Measurements from ENCODE around the gene AKAP17A. TPM values are rescaled to one million over a fixed set of nuclear protein-coding genes. Genes with fewer than 3 reads are reported as not detected.

Gene AKAP17A
- total RNA-seq, 2 donors from 2014 or later, result 98.7 to 102 TPM

DNA sequence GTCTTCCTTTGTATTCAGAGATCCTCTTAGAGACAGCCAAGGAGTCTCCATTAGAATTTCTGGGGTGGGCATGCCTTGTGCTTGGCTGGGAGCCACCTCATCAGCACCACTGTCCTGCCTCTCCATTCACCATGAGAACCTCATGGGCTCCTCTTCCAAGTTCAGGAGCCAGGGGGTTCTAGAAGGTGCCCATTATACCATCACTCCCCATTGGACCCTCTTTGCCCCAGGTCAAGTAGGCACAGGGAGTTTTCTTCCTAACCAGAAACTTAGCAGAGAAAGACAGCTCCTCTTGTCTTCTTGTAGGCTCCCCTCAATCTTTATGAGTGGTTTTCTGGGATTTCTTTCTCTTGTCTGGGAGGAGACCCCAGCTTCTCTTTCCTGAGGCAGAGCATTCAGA, 54.6 kb downstream of the AKAP17A start:
- no peak for DNase-seq
- H3K4me3 Mint-ChIP-seq, result no peak overlapping the region

DNA sequence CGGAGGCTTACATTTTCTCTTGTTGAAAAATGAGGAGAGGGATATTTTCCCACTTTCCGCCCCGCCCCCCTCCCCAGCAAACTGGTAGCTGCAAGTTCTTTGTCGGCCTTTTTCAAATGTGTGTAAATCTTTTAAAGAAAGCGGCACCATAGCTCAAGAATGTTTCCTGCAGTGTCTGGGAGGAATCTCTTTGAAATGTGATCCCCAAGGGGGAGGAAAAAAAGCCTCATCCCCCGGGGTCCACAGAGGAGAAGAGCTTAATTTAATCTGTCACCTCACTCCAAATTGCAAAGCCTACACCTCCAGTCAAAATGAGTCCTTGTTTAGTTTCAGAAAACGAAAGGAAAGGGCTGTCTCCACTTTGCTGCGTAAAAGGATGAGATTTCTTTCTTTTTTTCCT, 58.2 kb downstream of the AKAP17A start:
- ATAC-seq (no peak), DNase-seq (no peak)
- Mint-ChIP-seq H3K36me3 (ENCODE audit: low read depth) (no peaks in the 10 kb centered on the region), H3K27ac (no peak overlapping the region), H3K4me3 (no peak overlapping the region), H3K27me3 (peaks cover 5% of the 10 kb centered on the region), H3K4me1 (peaks cover 5% of the 10 kb centered on the region)
- no peaks in the 10 kb centered on the region for H3K9me3 ChIP-seq (ENCODE audit: control insufficient read depth, low read length, poor library complexity, severe bottlenecking)

More for the DNA sequence above, 54.6 kb downstream of the AKAP17A start:
- no peaks in the 10 kb centered on the region for H3K9me3 ChIP-seq (ENCODE audit: control insufficient read depth, low read length, poor library complexity, severe bottlenecking)
- peaks cover 24% of the 10 kb centered on the region for H3K27me3 Mint-ChIP-seq
- H3K27ac Mint-ChIP-seq, result no peak overlapping the region
- no peak for ATAC-seq
- peaks cover 4% of the 10 kb centered on the region for H3K4me1 Mint-ChIP-seq
- no peaks in the 10 kb centered on the region for H3K36me3 Mint-ChIP-seq (ENCODE audit: low read depth)

Other genes starting within 250 kb of the AKAP17A start
- 100 to 1,000 TPM; 314 to 329 TPM for gene SLC25A6, start 199.5 kb upstream of the AKAP17A start, total RNA-seq
- 10 to 100 TPM; 33.8 to 34.6 TPM for gene ASMTL, start 138.7 kb upstream of the AKAP17A start, total RNA-seq
- 100 to 1,000 TPM; 131 to 141 TPM for gene P2RY8, start 54.4 kb upstream of the AKAP17A start, total RNA-seq
- under 1 TPM; 0.52 to 0.57 TPM for gene ASMT, start 23.5 kb downstream of the AKAP17A start, total RNA-seq

Data from T-helper 17 cell (primary cell).